ENCODE measurements around the gene GALNT6.

The GALNT6 gene

GRCh38 chr12:51404627-51405026, 13.4 kb upstream of the GALNT6 start:
- DNase-seq = no peak

GRCh38 chr12:51403681-51404136, 12.5 kb upstream of the GALNT6 start:
- no peak for DNase-seq

- DNase-seq = no peak
These were observed 12.0 kb upstream of the GALNT6 start for GRCh38 chr12:51403159-51403558.

- no peak for DNase-seq
These were observed 10.7 kb upstream of the GALNT6 start for GRCh38 chr12:51401900-51402299.

GRCh38 chr12:51401486-51401885, 10.3 kb upstream of the GALNT6 start:
- no peak for DNase-seq

GRCh38 chr12:51401020-51401419, 9.8 kb upstream of the GALNT6 start:
- DNase-seq = no peak

- DNase-seq = no peak
These were observed 8.7 kb upstream of the GALNT6 start for GRCh38 chr12:51399891-51400290.

GRCh38 chr12:51397670-51398069, 6.5 kb upstream of the GALNT6 start:
- no peak for DNase-seq

GRCh38 chr12:51395283-51396230, 4.4 kb upstream of the GALNT6 start:
- DNase-seq = no peak

GRCh38 chr12:51393676-51394545, 2.7 kb upstream of the GALNT6 start:
- DNase-seq = no peak

- DNase-seq = no peak
These were observed 1.5 kb upstream of the GALNT6 start for GRCh38 chr12:51392556-51393237.

GRCh38 chr12:51390891-51391282, 319 bp downstream of the GALNT6 start:
- DNase-seq = no peak

- no peak for DNase-seq
These were observed 749 bp downstream of the GALNT6 start for GRCh38 chr12:51390457-51390856.

GRCh38 chr12:51389302-51389999, 1.8 kb downstream of the GALNT6 start:
- no peak for DNase-seq

GRCh38 chr12:51388846-51389245, 2.4 kb downstream of the GALNT6 start:
- DNase-seq = no peak

GRCh38 chr12:51388069-51388799, 3.0 kb downstream of the GALNT6 start:
- no peak for DNase-seq

GRCh38 chr12:51386351-51386750, 4.9 kb downstream of the GALNT6 start:
- no peak for DNase-seq

GRCh38 chr12:51383269-51383905, 7.8 kb downstream of the GALNT6 start:
- no peak for DNase-seq

GRCh38 chr12:51382173-51382572, 9.0 kb downstream of the GALNT6 start:
- no peak for DNase-seq

- DNase-seq = no peak
These were observed 9.8 kb downstream of the GALNT6 start for GRCh38 chr12:51381226-51382079.
